ENCODE results near the gene MERTK. TPM values are rescaled to one million over a fixed set of nuclear protein-coding genes. Genes with fewer than 3 reads are reported as not detected.

Gene MERTK
- total and polyA plus RNA-seq, 9 donors = 3.2 to 6.3 (median 4.6) TPM

GRCh38 chr2:112053917-112054846, 155.8 kb downstream of the MERTK start:
- Histone ChIP-seq H3K9me3 (replicated peaks; ENCODE audit: control insufficient read depth, low read depth, low read length) (no peaks in the 10 kb centered on the region), H3K36me3 (ENCODE audit: control insufficient read depth, insufficient read depth, low read length) (no peaks in the 10 kb centered on the region), H3K27ac (ENCODE audit: low read length) (peak overlapping the region; percentile 100), H3K27me3 (ENCODE audit: control insufficient read depth, insufficient read depth, low read length) (no peaks in the 10 kb centered on the region), H3K4me1 (ENCODE audit: control insufficient read depth, insufficient read depth, low read length) (peaks cover 26% of the 10 kb centered on the region), H3K4me3 (ENCODE audit: low read length) (peak overlapping the region; percentile 81)
- DNase-seq = peak; percentile 98
- WGBS (ENCODE audit: insufficient coverage) = 0% methylated on average over 50 of the region's 62 CpGs

- peaks cover 26% of the 10 kb centered on the region for H3K4me1 ChIP-seq (ENCODE audit: control insufficient read depth, insufficient read depth, low read length)
- H3K27ac ChIP-seq (ENCODE audit: low read length) = peak within 1 kb of the TSS; percentile 100
- no peaks in the 10 kb centered on the region for H3K9me3 ChIP-seq (replicated peaks; ENCODE audit: control insufficient read depth, low read depth, low read length)
- WGBS (ENCODE audit: insufficient coverage) = under 1% methylated on average over 80 of the region's 90 CpGs
- DNase-seq = peak; percentile 99
- H3K4me3 ChIP-seq (ENCODE audit: low read length) = peak within 1 kb of the TSS; percentile 81
- H3K27me3 ChIP-seq (ENCODE audit: control insufficient read depth, insufficient read depth, low read length) = no peaks in the 10 kb centered on the region
- H3K36me3 ChIP-seq (ENCODE audit: control insufficient read depth, insufficient read depth, low read length) = peaks cover 4% of the 10 kb centered on the region
Measured at GRCh38 chr2:112054847-112055729, 156.7 kb downstream of the MERTK start, which contains the start of gene TMEM87B. TMEM87B (plus strand) TSS chr2:112055269; CDS start chr2:112055592, 323 bp downstream.

- Histone ChIP-seq H3K4me3 (ENCODE audit: low read length) (peak overlapping the region; percentile 66), H3K27ac (ENCODE audit: low read length) (peak overlapping the region; percentile 97), H3K27me3 (ENCODE audit: control insufficient read depth, insufficient read depth, low read length) (no peaks in the 10 kb centered on the region), H3K36me3 (ENCODE audit: control insufficient read depth, insufficient read depth, low read length) (peaks cover 7% of the 10 kb centered on the region), H3K4me1 (ENCODE audit: control insufficient read depth, insufficient read depth, low read length) (peaks cover 26% of the 10 kb centered on the region), H3K9me3 (replicated peaks; ENCODE audit: control insufficient read depth, low read depth, low read length) (no peaks in the 10 kb centered on the region)
- peak; percentile 98 for DNase-seq
- WGBS (ENCODE audit: insufficient coverage) = under 1% methylated on average over 36 of the region's 42 CpGs
Measured at GRCh38 chr2:112055730-112056625, 157.6 kb downstream of the MERTK start.

- Histone ChIP-seq H3K36me3 (ENCODE audit: control insufficient read depth, insufficient read depth, low read length) (peaks cover 10% of the 10 kb centered on the region), H3K27ac (ENCODE audit: low read length) (peak overlapping the region; percentile 97), H3K4me1 (ENCODE audit: control insufficient read depth, insufficient read depth, low read length) (peaks cover 26% of the 10 kb centered on the region), H3K4me3 (ENCODE audit: low read length) (peak overlapping the region; percentile 66), H3K9me3 (replicated peaks; ENCODE audit: control insufficient read depth, low read depth, low read length) (no peaks in the 10 kb centered on the region), H3K27me3 (ENCODE audit: control insufficient read depth, insufficient read depth, low read length) (no peaks in the 10 kb centered on the region)
- no CpG with 5 or more reads among the region's 3 CpGs for WGBS (ENCODE audit: insufficient coverage)
- DNase-seq = no peak
Measured at GRCh38 chr2:112056626-112056987, 158.2 kb downstream of the MERTK start.

DNA sequence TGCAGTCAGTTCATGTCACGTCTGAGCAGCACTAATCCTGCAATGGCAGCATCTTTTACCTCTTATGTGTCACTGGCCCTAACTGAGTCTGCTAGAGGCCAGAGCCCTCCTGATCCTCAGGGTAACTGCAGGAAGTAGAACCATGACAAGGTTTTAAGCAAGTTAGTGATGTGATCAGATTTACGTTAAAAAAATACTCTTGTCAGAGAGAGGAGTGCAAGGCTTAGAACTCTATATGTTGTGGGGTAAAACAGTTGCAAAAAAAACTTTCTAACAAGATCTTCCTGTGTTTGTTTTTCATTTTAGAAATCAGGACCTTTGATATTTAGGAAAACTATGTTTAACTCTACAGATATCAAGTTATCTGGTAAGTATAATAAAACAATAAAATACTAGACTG, 161.3 kb downstream of the MERTK start:
- Histone ChIP-seq H3K4me3 (ENCODE audit: low read length) (no peak overlapping the region), H3K27ac (ENCODE audit: low read length) (no peak overlapping the region), H3K9me3 (replicated peaks; ENCODE audit: control insufficient read depth, low read depth, low read length) (no peaks in the 10 kb centered on the region), H3K4me1 (ENCODE audit: control insufficient read depth, insufficient read depth, low read length) (peaks cover 19% of the 10 kb centered on the region), H3K27me3 (ENCODE audit: control insufficient read depth, insufficient read depth, low read length) (no peaks in the 10 kb centered on the region), H3K36me3 (ENCODE audit: control insufficient read depth, insufficient read depth, low read length) (peaks cover 23% of the 10 kb centered on the region)
- WGBS (ENCODE audit: insufficient coverage) = 86% methylated on average over 1 of the region's 2 CpGs
- DNase-seq = no peak

GRCh38 chr2:112061299-112061698, 162.9 kb downstream of the MERTK start:
- WGBS (ENCODE audit: insufficient coverage) = no CpG with 5 or more reads among the region's 1 CpG
- Histone ChIP-seq H3K27me3 (ENCODE audit: control insufficient read depth, insufficient read depth, low read length) (no peaks in the 10 kb centered on the region), H3K4me3 (ENCODE audit: low read length) (no peak overlapping the region), H3K9me3 (replicated peaks; ENCODE audit: control insufficient read depth, low read depth, low read length) (no peaks in the 10 kb centered on the region), H3K36me3 (ENCODE audit: control insufficient read depth, insufficient read depth, low read length) (peaks cover 23% of the 10 kb centered on the region), H3K27ac (ENCODE audit: low read length) (peak overlapping the region; percentile 25), H3K4me1 (ENCODE audit: control insufficient read depth, insufficient read depth, low read length) (peaks cover 16% of the 10 kb centered on the region)
- DNase-seq = no peak

GRCh38 chr2:112061840-112062239, 163.4 kb downstream of the MERTK start:
- no peak for DNase-seq
- no peaks in the 10 kb centered on the region for H3K9me3 ChIP-seq (replicated peaks; ENCODE audit: control insufficient read depth, low read depth, low read length)
- peaks cover 14% of the 10 kb centered on the region for H3K4me1 ChIP-seq (ENCODE audit: control insufficient read depth, insufficient read depth, low read length)
- H3K36me3 ChIP-seq (ENCODE audit: control insufficient read depth, insufficient read depth, low read length) = peaks cover 23% of the 10 kb centered on the region
- H3K4me3 ChIP-seq (ENCODE audit: low read length) = no peak overlapping the region
- WGBS (ENCODE audit: insufficient coverage) = no CpG with 5 or more reads among the region's 2 CpGs
- no peaks in the 10 kb centered on the region for H3K27me3 ChIP-seq (ENCODE audit: control insufficient read depth, insufficient read depth, low read length)
- no peak overlapping the region for H3K27ac ChIP-seq (ENCODE audit: low read length)

DNA sequence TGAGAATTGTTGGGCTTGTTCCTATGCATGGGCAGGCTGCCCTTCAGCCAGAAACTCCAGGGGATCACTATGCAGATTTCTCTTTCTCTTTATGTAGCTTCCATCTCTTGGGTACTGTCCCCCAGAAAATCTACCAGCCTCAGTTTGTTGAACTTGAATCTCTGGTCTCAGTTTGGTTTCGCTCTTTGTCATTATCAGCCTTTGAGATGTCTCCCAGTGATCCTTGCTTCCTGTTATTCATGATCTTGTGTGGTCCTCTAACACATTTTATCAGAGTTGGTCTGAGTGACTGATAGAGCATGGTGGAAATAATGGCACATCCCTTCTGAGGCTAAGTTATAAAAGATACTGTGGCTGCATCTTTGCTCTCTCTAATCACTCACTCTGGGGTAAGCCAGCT, 164.5 kb downstream of the MERTK start:
- 100% methylated on average over 1 of the region's 1 CpG for WGBS (ENCODE audit: insufficient coverage)
- Histone ChIP-seq H3K36me3 (ENCODE audit: control insufficient read depth, insufficient read depth, low read length) (peaks cover 29% of the 10 kb centered on the region), H3K27ac (ENCODE audit: low read length) (no peak overlapping the region), H3K4me1 (ENCODE audit: control insufficient read depth, insufficient read depth, low read length) (peaks cover 5% of the 10 kb centered on the region), H3K4me3 (ENCODE audit: low read length) (no peak overlapping the region), H3K9me3 (replicated peaks; ENCODE audit: control insufficient read depth, low read depth, low read length) (no peaks in the 10 kb centered on the region), H3K27me3 (ENCODE audit: control insufficient read depth, insufficient read depth, low read length) (no peaks in the 10 kb centered on the region)
- no peak for DNase-seq

DNA sequence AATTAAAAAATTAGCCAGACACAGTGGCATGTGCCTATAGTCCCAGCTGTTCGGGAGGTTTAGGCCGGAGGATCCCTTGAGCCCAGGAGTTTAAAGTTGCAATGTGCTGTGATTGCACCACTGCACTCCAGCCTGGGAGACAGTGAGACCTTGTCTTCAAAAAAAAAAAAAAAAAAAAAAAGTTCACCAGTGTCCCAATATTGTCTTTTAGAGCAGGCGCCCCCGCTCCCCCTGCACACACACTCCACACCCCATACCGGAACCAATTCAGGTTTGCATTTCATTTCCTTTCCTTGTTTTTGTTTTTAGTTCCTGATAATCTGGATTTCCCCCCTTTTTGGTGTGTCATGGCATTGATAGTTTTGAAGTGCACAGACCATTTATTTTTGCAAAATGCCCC, 167.1 kb downstream of the MERTK start:
- Histone ChIP-seq H3K27ac (ENCODE audit: low read length) (no peak overlapping the region), H3K36me3 (ENCODE audit: control insufficient read depth, insufficient read depth, low read length) (peaks cover 34% of the 10 kb centered on the region), H3K27me3 (ENCODE audit: control insufficient read depth, insufficient read depth, low read length) (no peaks in the 10 kb centered on the region), H3K4me1 (ENCODE audit: control insufficient read depth, insufficient read depth, low read length) (no peaks in the 10 kb centered on the region), H3K4me3 (ENCODE audit: low read length) (no peak overlapping the region), H3K9me3 (replicated peaks; ENCODE audit: control insufficient read depth, low read depth, low read length) (peaks cover 3% of the 10 kb centered on the region)
- no CpG with 5 or more reads among the region's 5 CpGs for WGBS (ENCODE audit: insufficient coverage)
- no peak for DNase-seq
